HG03060 (cell line): ENCODE results near the gene ZNF205.

Experiments used
- ATAC-seq: cut with Tn5 transposase; IDR thresholded peaks from one replicate; pipeline ENCODE4 v1.9.1; 2021; ENCODE audit warnings: low read depth, moderate number of reproducible peaks; ENCODE audit not compliant: unreplicated experiment

Gene ZNF205

DNA sequence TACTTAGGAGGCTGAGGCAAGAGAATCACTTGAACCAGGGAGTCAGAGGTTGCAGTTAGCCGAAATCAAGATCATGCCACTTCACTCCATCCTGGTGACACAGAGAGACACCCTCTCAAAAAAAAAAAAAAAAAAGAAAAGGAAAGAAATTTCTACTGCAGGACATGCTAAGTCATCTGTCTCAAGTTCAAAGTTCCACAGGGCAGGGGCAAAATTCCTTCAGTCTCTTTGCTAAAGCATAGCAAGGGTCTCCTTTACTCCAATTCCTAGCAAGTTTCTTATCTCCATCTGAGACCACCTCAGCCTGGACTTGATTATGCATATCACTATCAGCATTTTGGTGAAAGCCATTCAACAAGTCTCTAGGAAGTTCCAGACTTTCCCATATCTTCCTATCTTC, 27.9 kb upstream of the ZNF205 start:
- ATAC-seq, result no peak

DNA sequence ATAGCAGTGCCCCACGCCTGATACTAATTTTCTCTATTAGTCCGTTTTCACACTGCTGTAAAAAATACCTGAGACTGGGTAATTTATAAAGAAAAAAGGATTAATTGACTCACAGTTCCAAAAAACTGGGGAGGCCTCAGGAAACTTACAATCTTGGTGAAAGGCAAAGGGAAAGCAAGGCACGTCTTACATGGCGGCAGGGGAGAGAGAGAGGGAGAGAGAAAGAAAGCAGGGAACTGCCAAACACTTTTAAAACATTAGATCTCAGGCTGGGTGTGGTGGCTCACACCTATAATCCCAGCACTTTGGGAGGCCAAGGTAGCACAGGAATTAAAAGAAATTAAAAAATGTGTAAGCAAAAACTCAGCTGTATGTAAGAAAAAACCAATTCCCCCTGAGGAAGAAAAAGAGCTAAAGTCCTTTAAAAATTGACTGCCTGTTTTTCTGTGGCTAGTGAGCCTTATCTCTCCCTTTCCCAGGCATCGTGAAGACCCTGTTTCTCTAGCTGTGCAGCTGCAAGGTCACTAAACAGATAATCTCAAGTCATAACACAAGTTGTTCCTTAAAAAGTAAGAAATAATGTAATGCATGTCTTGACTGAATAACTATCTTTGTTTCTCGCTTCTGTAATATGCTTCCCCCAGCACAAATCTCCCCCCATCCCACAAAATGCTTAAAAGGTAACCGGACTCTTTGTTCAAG, 27.3 kb upstream of the ZNF205 start:
- ATAC-seq, result no peak

DNA sequence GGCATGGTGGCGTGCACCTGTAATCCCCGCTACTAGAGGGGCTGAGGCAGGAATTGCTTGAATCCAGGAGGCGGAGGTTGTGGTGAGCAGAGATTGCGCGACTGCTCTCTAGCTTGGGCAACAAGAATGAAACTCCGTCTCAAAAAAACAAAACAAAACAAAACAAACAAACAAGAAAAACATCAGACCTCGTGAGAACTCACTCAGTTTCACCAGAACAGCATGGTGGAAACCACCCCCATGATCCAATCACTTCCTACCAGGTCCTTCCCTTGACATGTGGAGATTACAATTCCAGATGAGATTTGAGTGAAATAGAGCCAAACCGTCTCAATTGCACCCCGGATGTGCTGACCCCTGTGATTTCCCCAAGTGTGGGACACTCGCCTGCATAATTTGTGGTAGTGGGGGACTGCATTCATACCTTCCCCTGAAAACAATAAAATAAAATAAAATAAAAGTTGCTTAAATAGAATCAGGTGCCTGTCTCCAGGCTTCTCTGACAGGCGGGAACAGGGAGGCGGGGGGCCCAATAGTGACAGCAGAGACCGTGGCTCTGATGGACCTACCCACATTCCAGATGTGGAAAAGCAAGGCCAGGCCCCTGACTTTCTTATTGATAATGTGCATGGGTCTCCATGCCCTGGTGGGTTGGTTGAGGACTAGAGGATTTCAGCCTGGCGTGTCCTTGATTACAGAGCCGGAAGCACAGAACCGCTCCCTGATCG, 26.4 kb upstream of the ZNF205 start:
- no peak for ATAC-seq

DNA sequence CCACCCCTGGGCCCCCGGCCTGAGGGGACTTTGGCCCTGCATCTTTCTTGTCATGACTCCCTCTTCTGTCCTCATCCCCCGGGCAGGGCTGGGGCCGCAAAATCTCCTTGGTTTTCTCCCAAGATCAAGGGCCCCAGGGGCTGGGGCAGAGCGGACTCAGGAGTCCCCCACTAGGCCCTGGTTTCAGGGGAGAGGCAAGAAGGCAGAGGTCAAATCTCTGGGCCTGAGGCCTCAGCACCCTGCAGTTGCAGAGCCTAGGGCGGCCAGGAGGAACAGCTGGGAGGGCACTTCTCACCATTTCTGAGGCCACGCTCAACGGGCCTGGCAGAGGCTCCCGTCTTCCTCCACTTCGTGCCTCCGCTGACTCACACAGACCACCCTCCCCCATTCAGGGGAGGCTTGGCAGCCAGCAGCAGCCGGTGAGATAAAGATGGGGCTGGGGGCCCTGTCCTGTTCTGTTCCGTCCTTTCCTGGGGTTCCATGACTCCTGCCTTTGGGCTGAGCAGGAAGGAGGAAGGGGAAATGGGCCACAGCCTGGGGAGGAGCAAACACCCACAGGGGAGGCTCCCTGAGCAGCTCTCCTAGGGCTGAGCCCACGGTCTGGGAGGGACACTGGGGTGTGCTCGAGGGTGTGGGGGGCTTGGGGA, 25.7 kb upstream of the ZNF205 start:
- ATAC-seq, result no peak

DNA sequence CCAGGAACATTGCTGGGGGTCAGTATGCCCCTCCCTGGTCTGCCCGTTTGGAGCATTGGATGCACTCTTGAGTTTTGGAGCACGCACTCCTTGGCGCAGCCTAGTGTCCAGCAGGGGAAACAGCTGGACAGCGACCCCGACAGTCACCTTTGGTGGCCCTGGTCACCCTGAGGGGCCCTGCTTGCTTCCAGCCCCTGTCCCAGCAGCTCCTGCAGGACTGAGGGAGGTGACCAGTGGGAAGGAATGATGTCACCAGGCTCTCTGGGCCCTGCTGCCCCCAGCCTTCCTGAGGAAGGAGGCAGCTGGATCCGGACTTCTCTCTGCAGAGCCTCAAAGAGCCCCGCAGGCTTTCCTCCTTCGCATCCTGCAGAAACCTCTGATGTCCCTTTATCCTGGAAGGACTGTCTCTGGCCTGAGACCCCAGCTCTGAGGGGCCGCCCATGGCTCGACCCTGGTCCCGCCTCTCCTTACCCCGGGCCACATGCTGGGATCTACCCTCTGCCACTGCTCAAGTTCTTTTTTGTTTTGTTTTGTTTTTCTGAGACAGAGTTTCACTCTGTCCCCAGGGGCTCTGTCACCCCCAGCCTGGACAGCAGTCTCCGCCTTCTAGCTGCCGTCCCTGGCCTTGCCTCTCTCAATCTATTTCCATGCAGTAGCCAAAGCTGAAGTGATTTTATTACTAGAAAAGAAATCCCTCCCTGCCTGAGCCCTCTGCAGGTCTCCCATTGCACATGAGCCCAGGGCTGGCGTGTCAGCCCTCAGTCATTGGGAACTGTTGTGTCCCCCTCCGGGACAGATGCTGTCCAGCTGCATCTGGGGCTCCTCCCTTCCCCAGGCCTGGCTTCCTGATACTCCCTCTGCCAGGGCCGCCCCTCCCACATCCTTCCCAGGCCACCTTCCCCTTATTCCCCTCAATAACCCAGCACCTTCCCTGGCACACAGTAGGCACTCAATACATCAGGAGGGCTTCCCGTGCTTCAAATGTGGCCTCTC, 24.8 kb upstream of the ZNF205 start:
- no peak for ATAC-seq

DNA sequence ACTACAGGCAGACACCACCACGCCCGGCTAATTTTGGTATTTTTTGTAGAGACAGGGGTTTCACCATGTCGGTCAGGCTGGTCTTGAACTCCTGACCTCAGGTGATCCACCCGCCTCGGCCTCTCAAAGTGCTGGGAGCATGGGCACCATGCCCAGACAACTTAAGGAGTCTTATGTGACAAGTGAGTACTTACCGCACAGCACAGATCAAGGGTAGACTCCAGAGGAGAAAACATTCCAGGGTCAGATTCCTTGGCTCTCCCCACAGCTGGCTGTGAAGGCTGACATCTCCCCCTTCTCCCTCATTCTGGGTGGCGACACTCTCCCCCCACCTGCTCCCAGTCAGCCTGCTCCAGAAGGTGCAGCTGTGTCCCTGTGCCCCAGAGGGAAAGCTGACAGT, 23.9 kb upstream of the ZNF205 start:
- ATAC-seq, result no peak

DNA sequence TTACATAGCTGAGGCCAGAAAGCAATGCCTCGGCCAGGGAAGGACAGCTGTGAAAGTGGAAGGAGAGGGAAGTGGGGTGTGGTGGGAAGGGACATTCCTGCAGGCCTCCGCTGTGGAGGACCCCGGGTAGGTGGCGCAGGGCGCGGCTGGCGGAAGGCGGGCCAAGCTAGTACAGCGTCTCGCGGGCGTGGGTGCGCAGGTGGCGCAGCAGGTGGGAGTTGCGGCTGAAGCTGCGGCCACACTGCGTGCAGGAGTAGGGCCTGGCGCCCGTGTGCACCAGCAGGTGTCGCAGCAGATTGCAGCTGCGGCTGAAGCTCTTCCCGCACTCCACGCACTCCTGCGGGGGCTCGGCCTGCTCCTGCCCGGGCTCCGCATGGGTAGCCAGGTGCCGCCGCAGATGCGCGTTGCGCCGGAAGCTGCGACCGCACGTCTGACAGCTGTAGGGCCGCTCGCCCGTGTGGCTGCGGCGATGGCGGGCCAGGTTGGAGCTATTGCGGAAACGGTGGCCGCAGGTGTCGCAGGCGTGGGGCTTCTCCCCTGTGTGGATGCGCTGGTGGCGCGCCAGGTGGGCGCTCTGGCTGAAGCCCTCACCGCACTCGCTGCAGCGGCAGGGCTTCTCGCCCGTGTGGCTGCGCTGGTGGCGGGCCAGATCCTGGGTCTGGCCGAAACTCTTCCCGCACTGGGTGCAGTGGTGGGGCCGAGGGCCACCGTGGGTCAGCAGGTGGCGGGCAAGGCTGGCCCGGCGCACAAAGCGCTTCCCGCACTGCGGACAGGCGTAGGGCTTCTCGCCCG, 23.3 kb upstream of the ZNF205 start:
- ATAC-seq, result no peak

DNA sequence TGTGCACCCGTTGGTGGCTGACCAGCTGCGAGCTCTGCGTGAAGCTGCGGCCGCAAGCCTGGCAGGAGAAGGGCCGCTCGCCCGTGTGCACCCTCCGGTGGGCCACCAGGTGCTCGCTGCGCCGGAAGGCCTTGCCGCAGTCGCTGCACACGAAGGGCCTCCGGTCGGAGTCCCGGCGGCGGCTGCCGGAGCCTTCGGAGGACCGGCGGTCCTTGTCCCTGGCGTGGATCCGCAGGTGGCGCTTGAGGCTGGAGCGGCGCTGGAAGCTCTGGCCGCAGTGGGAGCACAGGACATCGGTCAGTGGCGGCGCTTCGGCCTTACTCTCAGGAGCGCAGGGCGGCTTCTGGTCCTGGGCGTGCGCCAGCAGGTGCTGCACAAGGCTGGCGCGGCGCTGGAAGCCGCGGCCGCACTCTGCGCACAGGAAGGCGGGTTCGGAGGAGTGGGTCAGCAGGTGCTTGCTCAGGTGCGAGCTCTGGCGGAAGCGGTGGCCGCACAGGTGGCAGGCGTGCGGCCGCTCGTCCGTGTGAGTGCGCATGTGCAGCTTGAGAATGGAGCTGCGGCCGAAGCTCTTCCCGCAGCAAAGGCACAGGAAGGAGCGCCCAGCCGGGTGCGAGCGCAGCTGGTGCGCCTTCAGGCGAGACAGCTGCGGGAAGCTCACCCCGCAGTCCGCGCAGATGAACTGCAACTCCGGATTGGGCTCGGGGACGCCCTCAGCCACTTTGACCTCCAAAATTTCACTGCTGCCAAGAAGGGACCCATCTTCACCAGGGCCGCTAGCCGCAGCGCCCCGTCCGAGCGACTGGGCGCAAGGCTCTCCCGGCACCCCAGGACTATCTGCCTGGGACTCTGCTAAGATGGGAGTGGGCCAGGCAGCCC, 22.4 kb upstream of the ZNF205 start:
- no peak for ATAC-seq

DNA sequence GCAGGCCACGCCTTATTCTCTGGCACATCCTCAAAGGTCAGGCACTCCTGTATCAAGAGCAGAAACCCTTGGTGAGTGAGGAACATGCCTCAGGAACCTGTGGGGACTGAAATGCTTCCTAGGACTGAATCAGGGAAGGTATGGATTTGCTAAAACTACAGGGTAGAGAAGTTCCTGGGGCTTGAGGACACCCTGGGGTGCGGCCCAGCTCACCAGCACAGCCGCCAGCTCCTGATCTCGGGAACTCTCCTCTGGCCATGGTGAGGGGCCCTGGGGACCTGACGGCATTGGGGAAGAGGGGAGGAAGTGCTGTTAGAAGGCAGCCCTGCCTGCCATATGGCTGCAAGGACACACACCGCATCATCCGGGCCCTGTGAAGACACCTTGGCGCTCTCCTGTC, 20.8 kb upstream of the ZNF205 start:
- ATAC-seq, result no peak

DNA sequence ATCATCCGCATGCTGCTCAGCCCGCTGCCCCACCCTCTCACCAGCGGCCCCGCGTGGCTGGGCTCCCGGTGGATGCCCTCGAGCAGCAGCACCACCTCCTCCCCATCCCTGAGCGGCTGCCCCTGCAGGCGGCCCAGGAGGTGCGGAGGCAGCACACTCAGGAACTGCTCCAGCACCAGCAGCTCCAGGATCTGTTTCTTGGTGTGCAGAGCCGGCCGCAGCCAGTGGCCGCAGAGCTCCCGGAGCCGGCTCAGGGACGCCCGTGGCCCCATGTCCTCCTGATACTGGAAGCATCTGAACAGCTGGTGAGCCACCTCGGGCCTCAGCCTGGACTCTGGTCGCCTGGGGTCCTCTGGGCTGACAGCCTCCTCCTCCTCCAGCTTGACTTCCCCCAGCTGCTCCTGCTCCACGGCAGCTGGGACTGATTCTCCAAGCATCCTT, 19.9 kb upstream of the ZNF205 start:
- no peak for ATAC-seq

DNA sequence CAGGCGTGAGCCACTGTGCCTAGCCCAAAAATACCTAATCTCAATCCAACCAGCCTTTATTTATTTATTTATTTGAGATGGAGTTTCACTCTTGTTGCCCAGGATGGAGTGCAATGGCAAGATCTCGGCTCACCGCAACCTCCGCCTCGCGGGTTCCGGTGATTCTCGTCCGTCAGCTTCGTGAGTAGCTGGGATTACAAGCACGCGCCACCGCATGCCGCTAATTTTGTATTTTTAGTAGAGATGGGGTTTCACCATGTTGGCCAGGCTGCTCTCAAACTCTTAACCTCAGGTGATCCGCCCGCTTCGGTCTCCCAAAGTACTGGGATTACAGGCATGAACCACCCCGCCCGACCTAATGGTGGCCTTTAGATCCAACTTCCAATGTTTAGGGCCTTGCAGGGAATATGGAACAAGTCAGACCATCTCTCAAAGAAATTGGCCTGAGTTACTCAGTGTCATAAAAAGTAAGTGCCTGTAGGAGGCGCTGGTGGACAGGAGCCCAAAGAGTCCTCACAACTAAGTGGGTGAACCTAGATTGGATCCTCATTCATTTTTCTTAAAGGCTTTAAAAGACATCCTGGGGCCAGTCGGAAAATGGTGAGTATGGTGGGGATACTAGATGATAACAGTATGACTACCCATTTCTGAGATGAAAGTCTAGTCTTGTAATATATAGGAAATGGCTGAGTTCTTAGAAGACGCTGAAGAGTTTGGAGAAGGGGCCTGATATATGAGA, 17.9 kb upstream of the ZNF205 start:
- ATAC-seq, result no peak

DNA sequence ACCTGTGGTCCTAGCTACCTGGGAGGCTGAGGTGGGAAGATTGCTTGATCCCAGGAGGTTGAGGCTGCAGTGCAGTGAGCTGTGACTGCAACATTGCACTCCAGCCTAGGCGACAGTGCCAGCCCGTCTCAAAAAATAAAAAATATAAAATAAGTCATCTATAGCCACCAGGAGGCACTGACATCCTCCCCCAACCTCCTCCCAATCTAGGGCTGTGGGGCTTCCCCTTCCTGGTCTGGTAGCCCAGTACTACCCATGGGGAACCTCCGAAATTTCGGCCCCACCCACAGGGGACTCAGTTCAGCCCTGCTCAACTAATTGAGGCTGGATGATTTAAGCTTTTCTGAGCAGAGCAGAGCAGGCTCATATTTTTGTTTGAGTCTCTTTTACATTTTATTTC, 16.5 kb upstream of the ZNF205 start:
- ATAC-seq, result no peak

DNA sequence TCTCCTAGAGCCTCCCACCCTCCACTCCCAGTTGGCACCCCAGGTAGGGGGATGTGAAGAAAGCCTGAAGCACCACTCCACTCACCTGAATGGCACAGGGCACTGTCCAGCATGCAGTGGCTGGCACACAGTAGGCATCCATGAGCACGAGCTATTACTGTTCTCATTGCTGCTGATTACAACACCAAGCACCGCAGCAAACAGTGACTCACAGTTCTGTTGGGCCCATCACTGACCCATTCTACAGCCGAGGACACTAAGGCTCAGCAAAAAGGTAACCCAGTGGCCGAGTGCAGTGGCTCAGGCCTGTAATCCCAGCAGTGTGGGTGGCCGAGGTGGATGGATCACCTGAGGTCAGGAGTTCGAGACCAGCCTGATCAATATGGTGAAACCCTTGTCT, 16.0 kb upstream of the ZNF205 start:
- no peak for ATAC-seq

DNA sequence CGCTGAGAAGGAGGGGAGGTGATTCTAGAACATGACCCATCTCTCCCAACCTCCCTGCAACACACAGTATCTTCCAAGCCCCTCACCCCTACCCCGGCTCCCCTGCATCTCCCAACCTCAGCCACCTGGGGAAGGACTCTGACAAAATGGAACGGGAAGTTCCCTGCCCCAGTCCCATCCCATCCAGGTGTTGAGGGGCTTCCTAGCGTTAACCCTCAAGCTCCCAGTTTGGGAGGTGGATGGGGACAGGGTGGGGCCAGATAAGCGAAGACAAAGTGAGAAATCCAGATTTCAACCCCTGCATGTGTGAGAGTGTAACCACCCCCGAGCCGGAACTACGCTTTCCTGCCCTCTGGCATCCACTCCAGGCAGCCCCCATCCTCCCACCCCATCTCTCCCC, 15.1 kb upstream of the ZNF205 start:
- no peak for ATAC-seq

DNA sequence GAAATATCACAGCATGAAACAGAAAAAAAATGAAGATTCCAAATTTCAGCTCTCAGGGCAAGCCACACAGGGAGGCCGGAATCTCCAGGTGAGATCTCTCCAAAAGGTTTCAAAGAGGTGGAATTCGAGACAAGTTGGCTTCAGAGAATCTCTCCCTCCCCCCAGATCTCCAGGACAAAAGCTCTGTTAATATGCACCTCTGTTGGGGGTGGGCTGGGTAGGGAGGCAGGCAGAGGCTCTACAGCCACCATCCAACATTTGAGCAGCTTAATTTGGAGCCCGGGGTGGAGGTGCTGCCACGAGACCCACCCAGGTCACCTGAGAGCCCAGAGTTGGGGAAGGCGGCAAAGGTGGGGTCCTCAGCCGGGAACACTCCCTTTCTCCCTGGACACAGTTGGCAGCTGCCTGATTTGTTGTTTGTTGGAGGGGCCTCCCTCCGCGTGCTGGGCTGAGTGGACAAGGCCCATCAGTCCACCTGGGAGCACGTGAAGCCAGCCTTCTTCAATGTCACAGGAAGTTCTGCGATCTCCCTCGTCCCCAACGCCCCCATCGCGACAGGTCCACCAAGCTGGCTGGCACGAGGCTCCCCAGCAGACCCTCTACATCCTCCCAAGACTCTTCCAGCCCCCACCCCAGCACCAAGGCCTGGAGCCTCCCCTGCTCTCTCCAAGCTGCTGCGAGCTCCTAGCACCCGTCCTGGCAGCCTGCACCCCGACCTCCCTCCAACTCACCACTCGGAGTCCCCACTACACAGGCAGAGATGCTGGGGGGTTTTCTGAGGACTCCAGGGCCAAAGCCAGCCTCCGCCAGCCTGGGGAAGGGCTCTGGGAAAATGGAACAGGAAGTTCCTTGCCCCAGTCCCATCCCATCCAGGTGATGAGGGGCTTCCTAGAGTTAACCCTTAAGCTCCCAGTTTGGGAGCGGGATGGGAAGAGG, 13.7 kb upstream of the ZNF205 start, which contains the start of gene ZSCAN10:
TSS of gene ZSCAN10 (minus strand) at position 836 of the 936 bp plus-strand sequence. CDS start 6,357 bp downstream, outside the sequence.
- no peak for ATAC-seq

DNA sequence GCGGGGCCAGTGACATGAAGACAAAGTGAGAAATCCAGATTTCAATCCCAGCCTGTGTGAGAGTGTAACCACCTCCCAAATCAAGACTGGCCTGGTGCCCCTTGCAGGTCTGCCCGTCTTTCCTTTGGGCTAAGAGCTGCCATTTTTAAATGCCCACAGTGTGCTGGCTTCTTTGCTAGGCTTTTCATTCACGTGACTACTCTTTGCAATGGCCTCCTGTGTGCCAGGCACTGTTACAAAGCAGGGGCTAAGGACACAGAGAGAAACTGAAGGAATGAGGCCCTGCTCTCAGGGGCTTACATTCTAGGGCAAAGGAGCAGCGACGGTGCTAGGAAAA, 13.0 kb upstream of the ZNF205 start:
- no peak for ATAC-seq
